GM12874 (cell line): ENCODE results near the gene ANKRD26.

Source experiments
- TF ChIP-seq, protein P1 (sequence below): IDR thresholded peaks from 2 replicates; pipeline ENCODE4 v1.5.1; 2011; ENCODE audit warnings: low read depth, mild to moderate bottlenecking, control low read depth, low read length, moderate library complexity; ENCODE audit not compliant: insufficient read depth

Gene ANKRD26

DNA sequence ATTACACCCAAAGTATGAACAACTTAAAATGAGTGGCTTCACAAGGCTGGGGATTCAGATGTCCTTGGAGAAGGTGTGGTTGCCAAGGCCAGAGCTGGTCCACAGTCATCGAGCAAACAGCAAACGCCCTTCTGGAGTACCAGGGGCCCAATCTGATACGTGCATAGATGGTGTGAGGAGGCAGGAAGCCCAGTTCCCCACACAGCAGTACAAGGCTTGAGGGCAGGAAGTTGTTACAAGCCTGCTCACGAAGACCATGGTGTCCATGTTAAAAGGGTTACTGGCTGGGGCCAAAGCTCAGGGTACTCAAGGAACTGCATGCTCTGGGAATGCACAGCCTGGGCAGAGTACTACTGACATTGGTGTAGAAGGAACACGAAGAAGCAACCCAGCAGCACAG, 4.6 kb upstream of the ANKRD26 start:
- TF ChIP-seq, protein P1, sequence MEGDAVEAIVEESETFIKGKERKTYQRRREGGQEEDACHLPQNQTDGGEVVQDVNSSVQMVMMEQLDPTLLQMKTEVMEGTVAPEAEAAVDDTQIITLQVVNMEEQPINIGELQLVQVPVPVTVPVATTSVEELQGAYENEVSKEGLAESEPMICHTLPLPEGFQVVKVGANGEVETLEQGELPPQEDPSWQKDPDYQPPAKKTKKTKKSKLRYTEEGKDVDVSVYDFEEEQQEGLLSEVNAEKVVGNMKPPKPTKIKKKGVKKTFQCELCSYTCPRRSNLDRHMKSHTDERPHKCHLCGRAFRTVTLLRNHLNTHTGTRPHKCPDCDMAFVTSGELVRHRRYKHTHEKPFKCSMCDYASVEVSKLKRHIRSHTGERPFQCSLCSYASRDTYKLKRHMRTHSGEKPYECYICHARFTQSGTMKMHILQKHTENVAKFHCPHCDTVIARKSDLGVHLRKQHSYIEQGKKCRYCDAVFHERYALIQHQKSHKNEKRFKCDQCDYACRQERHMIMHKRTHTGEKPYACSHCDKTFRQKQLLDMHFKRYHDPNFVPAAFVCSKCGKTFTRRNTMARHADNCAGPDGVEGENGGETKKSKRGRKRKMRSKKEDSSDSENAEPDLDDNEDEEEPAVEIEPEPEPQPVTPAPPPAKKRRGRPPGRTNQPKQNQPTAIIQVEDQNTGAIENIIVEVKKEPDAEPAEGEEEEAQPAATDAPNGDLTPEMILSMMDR, result no peak

DNA sequence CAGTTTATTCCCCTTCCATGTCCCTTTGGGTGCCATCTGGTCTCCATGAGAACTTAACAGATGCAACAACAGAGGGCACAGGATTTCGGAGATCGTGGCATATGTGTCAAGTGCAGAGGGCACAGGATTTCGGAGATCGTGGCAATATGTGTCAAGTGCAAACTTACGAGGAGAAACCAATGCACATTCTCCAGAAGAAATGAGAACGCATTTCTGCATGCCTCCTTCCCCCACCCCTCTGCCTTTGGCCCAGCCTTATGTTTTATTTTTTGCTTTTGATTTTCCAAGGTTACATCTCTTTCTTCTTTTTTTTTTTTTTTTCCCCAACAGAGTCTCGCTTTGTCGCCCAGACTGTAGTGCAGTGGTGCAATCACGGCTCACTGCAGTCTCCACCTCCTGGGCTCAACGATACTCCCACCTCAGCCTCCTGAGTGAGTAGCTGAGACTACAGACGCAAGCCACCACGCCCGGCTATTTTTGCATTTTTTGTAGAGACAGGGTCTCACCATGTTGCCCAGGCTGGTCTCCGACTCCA, 586 bp upstream of the ANKRD26 start:
- TF ChIP-seq, protein P1, result no peak

DNA sequence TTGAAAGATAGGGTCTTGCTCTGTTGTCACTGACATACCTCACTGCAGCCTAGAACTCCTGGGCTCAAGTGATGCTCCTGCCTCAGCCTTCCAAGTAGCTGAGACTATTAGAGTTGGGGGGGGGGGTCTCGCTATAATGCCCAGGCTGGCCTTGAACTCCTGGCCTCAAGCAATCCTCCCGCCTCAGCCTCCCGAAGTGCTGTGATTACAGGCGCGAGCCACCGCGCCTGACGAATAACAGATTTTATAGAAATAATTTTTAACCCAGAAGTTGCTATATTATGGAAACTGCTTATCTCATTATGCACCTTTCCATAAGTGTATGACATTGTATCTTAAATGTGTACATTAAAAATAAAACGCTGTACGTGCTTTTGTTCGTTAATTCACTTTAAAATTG, 846 bp downstream of the ANKRD26 start:
- TF ChIP-seq, protein P1, result no peak

DNA sequence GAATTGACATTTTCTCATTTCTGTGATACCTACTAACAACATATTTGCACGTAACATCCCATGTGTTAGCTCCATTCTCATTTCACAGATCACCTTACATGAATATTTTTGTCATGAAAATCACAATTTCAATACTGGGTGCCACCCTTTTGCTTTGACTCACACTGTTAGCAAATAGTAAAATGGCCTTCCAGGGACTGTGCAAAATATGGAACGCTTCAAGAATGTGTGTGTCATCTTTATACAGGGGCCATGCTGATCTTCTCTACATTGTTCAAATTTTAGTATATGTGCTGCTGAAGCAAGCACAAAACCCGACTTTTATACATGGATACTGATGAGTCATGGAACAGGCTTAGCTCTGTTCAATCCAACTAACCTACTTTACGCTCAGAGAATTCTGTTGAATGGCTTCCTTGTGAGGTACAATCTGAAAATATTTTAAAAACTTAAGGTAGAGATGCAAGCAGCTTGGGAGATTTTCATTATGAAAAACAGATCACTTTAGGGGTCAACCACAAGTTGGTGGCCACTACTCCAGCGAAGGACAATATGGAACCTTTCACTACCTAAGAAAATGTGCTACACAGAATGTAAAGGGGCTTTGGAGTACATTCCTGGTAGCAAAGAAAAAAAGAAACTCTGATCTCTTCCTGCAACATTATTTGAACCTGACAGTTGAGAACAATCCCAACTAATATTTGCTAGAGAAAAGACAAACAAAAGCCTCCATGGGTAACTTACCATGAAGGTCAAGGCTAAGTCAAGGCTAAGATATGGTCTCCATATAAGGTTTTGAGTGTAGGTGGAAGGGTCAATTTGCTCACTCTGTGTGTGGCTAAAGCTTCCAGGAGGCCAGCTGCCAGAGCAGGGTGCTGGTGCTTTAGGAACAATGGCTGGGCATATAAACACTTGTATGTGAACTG, 11.9 kb downstream of the ANKRD26 start:
- TF ChIP-seq, protein P1, result no peak

DNA sequence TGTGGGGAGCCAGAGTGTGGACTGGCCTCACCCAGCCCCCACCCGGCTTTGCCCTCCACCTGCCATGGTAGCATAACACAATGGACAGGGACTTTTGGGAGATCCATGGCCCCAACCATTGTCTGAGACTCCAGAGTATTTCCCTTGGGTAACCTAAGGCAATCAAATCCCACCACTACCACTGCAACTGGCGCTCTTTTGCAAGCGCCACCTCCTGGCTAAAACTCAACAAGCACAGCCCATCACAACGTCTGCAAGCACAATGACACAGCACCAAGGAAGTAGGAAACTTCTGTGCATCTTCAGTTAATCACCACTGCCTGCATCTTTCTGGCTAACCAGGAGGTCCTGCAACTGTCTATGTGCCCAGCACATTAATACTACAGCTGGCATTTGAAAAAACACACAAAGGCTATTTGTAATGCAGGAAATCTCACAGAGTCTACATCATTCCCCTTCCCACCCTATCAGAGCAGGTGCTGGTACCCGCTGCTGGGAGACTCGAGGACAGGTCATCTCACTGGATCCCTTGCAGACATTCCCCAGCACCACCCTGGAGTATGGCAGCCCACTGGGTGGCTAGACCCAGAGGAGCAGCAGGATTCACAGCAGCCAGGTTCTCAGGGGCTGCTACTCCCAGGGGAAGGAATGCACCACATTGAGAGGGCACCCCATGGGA, 27.7 kb downstream of the ANKRD26 start:
- TF ChIP-seq, protein P1, result no peak

DNA sequence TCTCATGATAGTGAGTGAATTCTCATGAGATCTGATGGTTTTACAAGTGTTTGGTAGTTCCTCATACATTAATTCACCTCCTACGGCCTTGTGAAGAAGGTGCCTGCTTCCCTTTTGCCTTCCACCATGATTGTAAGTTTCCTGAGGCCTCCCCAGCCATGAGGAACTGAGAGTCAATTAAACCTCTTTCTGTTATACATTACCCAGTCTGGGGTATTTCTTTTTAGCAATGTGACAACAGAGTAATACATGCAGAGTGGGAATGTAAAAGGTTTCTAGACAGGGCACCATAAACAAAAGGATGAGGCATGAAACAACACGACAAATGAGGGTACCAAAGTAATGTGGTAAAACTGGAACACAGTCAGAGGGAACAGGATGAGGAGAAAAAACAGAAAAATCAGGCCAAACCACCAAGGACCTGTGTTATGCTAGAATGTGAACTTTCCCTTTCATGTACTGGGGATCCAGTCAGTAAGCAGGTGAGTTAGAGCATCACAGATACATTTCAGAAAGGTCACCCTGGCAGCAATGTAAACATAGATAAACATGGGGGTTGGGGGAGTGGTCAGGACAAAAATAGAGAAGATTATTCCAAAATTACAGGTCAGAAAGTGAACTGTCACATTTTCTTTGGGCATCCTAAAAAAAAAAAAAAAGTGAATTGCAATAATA, 31.9 kb downstream of the ANKRD26 start:
- TF ChIP-seq, protein P1, result no peak

DNA sequence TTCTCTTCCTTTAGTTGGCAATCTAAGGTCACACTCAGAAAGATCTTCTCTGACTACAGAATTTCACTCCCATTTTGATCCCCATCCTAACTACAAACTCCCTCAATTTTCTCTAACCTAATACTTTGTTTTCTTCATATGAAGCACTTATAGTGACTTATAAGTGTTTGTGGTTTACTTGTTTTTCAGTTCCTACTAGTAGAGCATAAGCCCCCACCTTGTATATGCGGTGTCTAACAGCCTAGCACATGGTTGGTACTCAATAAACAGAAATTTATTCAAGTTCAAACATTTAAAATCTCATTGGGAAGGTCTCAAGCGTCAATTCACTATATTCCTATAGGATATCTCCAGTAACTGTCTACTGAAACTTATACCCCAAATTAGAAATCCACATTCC, 35.2 kb downstream of the ANKRD26 start:
- TF ChIP-seq, protein P1, result no peak
